Kidney capillary endothelial cell (primary cell): ENCODE results near the gene DCHS2.
"Not testable (repeated sequence)": the region's sequence is repeated elsewhere in the genome, so short reads cannot be mapped to it uniquely, and the experiment has no call there.

Experiments
- DNase-seq: peaks from one replicate; pipeline ENCODE4 v3.0.0-alpha.2; 2018; ENCODE audit warnings: low spot score

The DCHS2 gene

GRCh38 chr4:154317201-154317999 is 174.2 kb downstream of the DCHS2 start:
- DNase-seq, result no peak

GRCh38 chr4:154315741-154316140 is 175.9 kb downstream of the DCHS2 start:
- no peak for DNase-seq

DNA sequence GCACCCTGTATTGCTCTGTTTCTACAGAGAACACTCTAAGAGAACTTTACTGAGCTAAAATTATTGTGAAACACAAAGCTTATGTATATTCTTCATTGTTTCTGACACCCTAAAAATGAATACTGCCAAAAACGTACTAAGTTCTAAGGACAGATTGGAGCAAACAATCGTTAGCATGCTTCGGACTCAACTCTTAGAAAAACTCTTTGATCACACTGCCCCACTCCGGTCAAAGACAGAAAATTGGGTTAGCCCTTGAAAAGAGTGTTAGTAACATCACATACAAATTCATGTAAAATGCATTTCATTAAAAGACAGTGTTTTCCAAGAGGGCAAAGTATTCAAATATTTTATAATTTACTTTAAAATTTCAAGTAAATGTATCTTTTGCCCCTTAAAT is 177.4 kb downstream of the DCHS2 start:
- no peak for DNase-seq

- no peak for DNase-seq
Measured at GRCh38 chr4:154313004-154313585, 178.5 kb downstream of the DCHS2 start.

DNA sequence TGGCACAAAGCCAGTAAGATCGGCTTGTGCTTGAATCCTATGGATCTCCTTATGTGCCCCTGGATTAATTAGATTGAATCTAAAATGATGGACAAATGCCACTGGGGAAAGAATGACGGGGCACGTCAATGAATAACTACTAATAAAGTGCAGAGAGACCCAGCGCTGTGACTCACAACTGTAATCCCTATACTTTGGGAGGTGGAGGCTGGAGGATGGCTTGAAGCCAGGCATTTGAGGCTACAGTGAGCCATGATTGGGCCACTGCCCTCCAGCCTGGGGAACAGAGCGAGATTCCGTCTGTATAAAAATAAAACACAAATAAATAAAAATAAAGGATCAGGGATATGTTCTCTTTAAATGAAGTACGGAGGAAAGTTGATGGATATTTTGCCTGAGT is 179.4 kb downstream of the DCHS2 start:
- no peak for DNase-seq

DNA sequence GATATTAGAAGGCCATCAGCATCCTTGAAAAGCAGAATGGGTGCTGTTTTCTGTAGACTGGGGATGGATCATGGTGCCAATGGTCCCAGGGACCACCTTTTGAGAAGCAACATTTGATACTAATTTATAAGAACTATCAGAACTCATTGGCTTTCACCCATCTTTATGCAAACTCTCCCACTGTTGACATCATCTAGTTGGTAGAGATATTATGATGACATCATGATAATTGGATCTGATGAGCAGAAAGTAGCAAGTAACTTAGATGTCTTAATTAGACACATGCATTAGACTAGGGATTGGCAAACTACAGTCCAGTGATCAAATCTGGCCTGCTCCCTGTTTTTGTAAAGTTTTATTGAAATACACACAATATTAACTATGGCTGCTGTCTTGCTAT is 181.0 kb downstream of the DCHS2 start:
- no peak for DNase-seq

- DNase-seq, result no peak
Measured at GRCh38 chr4:154308207-154308606, 183.4 kb downstream of the DCHS2 start.

GRCh38 chr4:154307451-154307850 is 184.1 kb downstream of the DCHS2 start:
- no peak for DNase-seq

GRCh38 chr4:154305616-154306015 is 186.0 kb downstream of the DCHS2 start:
- DNase-seq, result no peak

- no peak for DNase-seq
Measured at GRCh38 chr4:154304679-154305078, 186.9 kb downstream of the DCHS2 start.

GRCh38 chr4:154294652-154295350 is 196.8 kb downstream of the DCHS2 start:
- no peak for DNase-seq

DNA sequence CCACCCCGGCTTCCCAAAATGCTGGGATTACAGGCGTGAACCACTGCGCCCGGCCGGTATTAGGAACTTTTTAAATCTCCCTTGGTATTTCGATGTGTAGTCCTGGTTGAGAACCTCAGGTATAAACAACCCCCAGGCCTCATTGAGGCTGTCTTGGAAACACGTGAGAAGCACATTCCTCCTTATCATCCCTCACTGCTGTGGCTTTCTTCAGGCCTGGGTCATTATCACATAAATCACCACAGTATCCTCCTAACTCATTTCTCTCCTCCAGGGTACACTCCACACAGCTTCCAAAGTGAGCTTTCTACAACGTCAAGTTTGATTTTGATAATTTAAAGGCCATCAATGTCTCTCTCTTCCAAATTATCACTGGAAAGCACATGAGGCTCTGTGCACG is 198.2 kb downstream of the DCHS2 start:
- DNase-seq, result no peak

DNA sequence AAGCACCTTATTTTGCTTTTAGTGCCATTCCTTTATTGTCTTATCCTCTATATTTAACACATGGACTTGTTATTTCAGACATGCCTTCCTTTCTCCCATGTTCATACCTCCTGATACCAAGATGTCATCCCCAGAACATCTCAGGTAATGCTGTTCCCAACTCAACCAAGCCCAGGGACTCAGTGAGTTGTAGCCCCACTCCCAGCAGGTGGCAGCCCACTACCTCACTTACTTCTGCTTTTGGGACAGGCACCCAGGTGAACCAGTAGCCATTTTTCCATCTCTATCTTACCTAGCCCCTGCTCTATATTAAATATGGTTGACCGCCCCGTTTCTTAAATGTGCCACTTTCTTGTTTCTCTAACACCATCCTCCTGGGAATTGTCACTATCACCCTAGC is 199.0 kb downstream of the DCHS2 start:
- DNase-seq, result no peak

- DNase-seq, result no peak
Measured at GRCh38 chr4:154277172-154277571, 214.4 kb downstream of the DCHS2 start.

DNA sequence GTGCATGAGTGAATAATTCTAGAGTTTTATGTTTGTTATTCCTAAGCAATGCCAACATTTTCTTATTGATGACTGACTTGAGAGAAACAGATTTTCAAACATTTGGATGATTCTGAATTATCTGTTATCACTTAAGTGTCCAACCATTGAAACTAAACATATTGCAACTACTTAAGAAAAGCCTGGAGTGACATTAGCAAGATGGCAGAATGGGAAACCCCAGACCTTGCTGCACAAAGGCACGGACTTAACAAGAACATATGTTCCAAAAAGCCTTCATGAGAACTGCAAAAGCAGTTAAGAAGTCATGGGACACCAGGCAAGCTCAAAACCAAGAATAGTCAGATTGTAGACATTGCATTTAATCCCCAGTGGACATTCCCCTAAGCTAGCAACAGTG is 215.1 kb downstream of the DCHS2 start:
- DNase-seq, result no peak

GRCh38 chr4:154254999-154255398 is 236.6 kb downstream of the DCHS2 start:
- DNase-seq, result no peak

DNA sequence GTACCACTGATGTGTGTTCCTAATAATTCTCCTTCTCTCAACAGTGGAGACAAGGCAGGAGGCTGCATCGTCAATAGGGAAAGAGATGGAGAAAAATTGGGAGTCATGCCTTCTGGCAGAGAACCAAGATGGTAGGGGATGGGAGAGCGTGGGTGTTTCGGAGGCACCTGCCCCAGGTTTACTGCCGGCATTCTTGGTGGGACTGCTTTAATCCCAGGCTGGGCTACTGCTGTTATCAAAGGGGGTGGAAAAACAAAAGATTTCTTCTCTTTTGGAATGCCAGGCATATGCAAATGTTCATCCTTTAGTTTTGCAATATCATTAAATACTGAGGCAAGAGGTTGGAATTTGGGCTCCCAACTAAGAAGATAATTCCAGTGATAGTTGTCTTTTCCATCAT is 257.0 kb downstream of the DCHS2 start:
- no peak for DNase-seq

- DNase-seq, result no peak
Measured at GRCh38 chr4:154231806-154232478, 259.7 kb downstream of the DCHS2 start.

GRCh38 chr4:154230723-154231122 is 260.9 kb downstream of the DCHS2 start:
- DNase-seq, result no peak

DNA sequence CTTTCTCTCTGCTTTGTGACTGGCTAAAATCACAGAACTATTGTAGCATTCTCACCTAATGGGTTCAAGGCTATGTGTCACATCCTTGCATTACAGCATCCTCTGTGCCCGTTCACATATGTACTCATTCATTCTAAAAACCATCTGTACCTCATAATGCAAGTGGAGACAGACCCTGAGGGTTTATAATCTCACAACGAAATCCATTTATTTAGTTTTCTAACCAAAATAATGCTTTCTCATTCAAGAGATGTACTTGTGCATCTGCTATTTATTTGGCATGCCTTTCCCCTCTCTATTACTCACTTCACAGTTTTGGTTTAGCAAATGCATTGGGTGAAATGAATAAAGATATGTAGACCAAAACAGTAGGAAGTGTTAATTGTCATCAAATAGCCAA is 261.5 kb downstream of the DCHS2 start:
- DNase-seq, result no peak

DNA sequence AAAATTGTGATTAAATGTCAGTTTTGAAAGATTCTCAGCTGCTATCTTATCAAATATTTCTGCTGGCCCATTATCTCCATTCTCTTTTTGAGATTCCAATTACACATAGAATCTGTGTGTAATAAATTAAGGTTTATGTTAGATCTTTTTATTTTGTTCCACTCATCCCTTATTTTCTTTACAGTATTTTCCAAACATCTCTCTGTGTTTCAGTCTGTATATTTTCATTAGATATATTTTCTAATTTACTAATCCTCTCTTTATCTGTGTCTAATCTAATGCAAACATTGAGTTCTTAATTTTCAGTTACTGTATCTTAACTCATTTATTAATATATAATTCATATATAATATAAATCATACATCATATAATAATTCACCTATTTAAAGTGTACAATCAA is 268.7 kb downstream of the DCHS2 start:
- DNase-seq, result no peak

DNA sequence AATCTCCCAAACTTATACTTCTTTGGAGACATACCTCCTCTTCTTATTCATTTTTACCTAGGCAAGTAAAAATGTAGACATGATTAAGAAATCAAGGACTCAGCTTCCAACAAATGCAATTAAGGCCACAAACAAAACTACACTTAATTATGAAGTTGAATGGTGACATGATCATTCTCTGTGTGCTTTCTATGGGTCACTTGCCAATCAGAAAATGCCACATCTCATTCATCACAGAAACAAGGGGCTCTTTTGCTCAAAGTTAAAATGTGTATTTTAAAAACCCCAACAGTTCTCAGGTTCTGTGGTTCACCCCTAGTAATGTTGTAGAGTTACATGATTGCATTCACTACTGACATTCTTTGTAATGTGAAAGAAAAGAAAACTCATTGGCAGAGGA is 273.5 kb downstream of the DCHS2 start:
- no peak for DNase-seq

GRCh38 chr4:154217384-154217783 is 274.2 kb downstream of the DCHS2 start:
- DNase-seq, result not testable (repeated sequence)
